ENCODE measurements around the gene TCEAL3. TPM values are rescaled to one million over a fixed set of nuclear protein-coding genes. Genes with fewer than 3 reads are reported as not detected.

Gene TCEAL3
- total and polyA plus RNA-seq, 2 donors from 2014 or later (not counting 2 experiments from before 2014, with no cell fraction given) = 46.4 to 60.8 TPM

Other genes starting within 250 kb of the TCEAL3 start
- 156 and 159 TPM in 2 replicates for gene BEX3, start 231.4 kb upstream of the TCEAL3 start, total RNA-seq
- gene BEX3, start 231.4 kb upstream of the TCEAL3 start, polyA plus RNA-seq = 203 and 222 TPM in 2 replicates
- gene RAB40A, start 88.5 kb upstream of the TCEAL3 start, total RNA-seq = 0.07 and 0.11 TPM in 2 replicates
- not detected in 2 replicates for gene RAB40A, start 88.5 kb upstream of the TCEAL3 start, polyA plus RNA-seq
- 85.7 and 101 TPM in 2 replicates for gene TCEAL4, start 22.4 kb upstream of the TCEAL3 start, total RNA-seq
- 146 and 159 TPM in 2 replicates for gene TCEAL4, start 22.4 kb upstream of the TCEAL3 start, polyA plus RNA-seq
- 12.6 and 13.4 TPM in 2 replicates for gene TCEAL1, start 21.0 kb downstream of the TCEAL3 start, total RNA-seq
- 11.6 and 13.9 TPM in 2 replicates for gene TCEAL1, start 21.0 kb downstream of the TCEAL3 start, polyA plus RNA-seq
- gene MORF4L2, start 78.7 kb downstream of the TCEAL3 start, total RNA-seq = 375 and 426 TPM in 2 replicates
- 213 and 226 TPM in 2 replicates for gene MORF4L2, start 78.7 kb downstream of the TCEAL3 start, polyA plus RNA-seq
- not detected in 2 replicates for gene TMEM31, start 102.9 kb downstream of the TCEAL3 start, total RNA-seq
- gene TMEM31, start 102.9 kb downstream of the TCEAL3 start, polyA plus RNA-seq = not detected in 2 replicates
- gene PLP1, start 168.9 kb downstream of the TCEAL3 start, total RNA-seq = not detected in 2 replicates
- 0.01 TPM in 1 of 2 replicates, not detected in the other for gene PLP1, start 168.9 kb downstream of the TCEAL3 start, polyA plus RNA-seq
- 0.11 and 0.17 TPM in 2 replicates for gene RAB9B, start 224.3 kb downstream of the TCEAL3 start, total RNA-seq
- gene RAB9B, start 224.3 kb downstream of the TCEAL3 start, polyA plus RNA-seq = 0.07 TPM in 2 replicates

Measured in foreskin keratinocyte (primary cell).